Measurements from ENCODE around the gene DNAJB1.

- TF ChIP-seq, protein P1, sequence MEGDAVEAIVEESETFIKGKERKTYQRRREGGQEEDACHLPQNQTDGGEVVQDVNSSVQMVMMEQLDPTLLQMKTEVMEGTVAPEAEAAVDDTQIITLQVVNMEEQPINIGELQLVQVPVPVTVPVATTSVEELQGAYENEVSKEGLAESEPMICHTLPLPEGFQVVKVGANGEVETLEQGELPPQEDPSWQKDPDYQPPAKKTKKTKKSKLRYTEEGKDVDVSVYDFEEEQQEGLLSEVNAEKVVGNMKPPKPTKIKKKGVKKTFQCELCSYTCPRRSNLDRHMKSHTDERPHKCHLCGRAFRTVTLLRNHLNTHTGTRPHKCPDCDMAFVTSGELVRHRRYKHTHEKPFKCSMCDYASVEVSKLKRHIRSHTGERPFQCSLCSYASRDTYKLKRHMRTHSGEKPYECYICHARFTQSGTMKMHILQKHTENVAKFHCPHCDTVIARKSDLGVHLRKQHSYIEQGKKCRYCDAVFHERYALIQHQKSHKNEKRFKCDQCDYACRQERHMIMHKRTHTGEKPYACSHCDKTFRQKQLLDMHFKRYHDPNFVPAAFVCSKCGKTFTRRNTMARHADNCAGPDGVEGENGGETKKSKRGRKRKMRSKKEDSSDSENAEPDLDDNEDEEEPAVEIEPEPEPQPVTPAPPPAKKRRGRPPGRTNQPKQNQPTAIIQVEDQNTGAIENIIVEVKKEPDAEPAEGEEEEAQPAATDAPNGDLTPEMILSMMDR (IDR thresholded peaks at IDR 0.05; ENCODE audit: low read depth, low read length, poor library complexity, severe bottlenecking): no peak
- TF ChIP-seq EZH2phosphoT487 (IDR thresholded peaks at IDR 0.05; ENCODE audit: borderline replicate concordance, low read length): no peak
Measured at GRCh38 chr19:14544047-14544446, 25.9 kb upstream of the DNAJB1 start.

Data from DOHH2 (cell line).